ENCODE data around the gene CD99.

The CD99 gene

GRCh38 chrX:2690856-2691542 lies at the start of gene CD99:
CD99 (plus strand) TSS chrX:2691295; CDS start chrX:2691361, 66 bp downstream.
- DNase-seq (ENCODE audit: low read depth in 2 of 2): peak; percentile 83 to 89

- no peak for DNase-seq (ENCODE audit: low read depth in 2 of 2)
These were observed 48.9 kb upstream of the CD99 start for GRCh38 chrX:2642146-2642545.

GRCh38 chrX:2642791-2643190 lies 48.3 kb upstream of the CD99 start:
- DNase-seq (ENCODE audit: low read depth in 2 of 2): no peak

- no peak for DNase-seq (ENCODE audit: low read depth in 2 of 2)
These were observed 47.2 kb upstream of the CD99 start for GRCh38 chrX:2643880-2644279.

GRCh38 chrX:2645563-2645962 lies 45.5 kb upstream of the CD99 start:
- DNase-seq (ENCODE audit: low read depth in 2 of 2): no peak

- no peak for DNase-seq (ENCODE audit: low read depth in 2 of 2)
These were observed 43.5 kb upstream of the CD99 start for GRCh38 chrX:2647627-2648026.

GRCh38 chrX:2650037-2650436 lies 41.1 kb upstream of the CD99 start:
- DNase-seq (ENCODE audit: low read depth in 2 of 2): no peak

GRCh38 chrX:2650865-2651264 lies 40.2 kb upstream of the CD99 start:
- no peak for DNase-seq (ENCODE audit: low read depth in 2 of 2)

- no peak for DNase-seq (ENCODE audit: low read depth in 2 of 2)
These were observed 39.0 kb upstream of the CD99 start for GRCh38 chrX:2652106-2652505.

GRCh38 chrX:2654436-2655340 lies 36.4 kb upstream of the CD99 start:
- no peak for DNase-seq (ENCODE audit: low read depth in 2 of 2)

- DNase-seq (ENCODE audit: low read depth in 2 of 2): no peak
These were observed 34.7 kb upstream of the CD99 start for GRCh38 chrX:2656257-2656836.

GRCh38 chrX:2657532-2658113 lies 33.5 kb upstream of the CD99 start:
- DNase-seq (ENCODE audit: low read depth in 2 of 2): no peak

- DNase-seq (ENCODE audit: low read depth in 2 of 2): no peak
These were observed 32.4 kb upstream of the CD99 start for GRCh38 chrX:2658585-2659292.

GRCh38 chrX:2662586-2662985 lies 28.5 kb upstream of the CD99 start:
- no peak for DNase-seq (ENCODE audit: low read depth in 2 of 2)

- no peak for DNase-seq (ENCODE audit: low read depth in 2 of 2)
These were observed 26.6 kb upstream of the CD99 start for GRCh38 chrX:2664502-2664901.

- DNase-seq (ENCODE audit: low read depth in 2 of 2): no peak
These were observed 25.4 kb upstream of the CD99 start for GRCh38 chrX:2665387-2666304.

- no peak for DNase-seq (ENCODE audit: low read depth in 2 of 2)
These were observed 24.6 kb upstream of the CD99 start for GRCh38 chrX:2666491-2666890.

GRCh38 chrX:2670978-2671377 lies 20.1 kb upstream of the CD99 start:
- DNase-seq (ENCODE audit: low read depth in 2 of 2): no peak

- DNase-seq (ENCODE audit: low read depth in 2 of 2): no peak
These were observed 19.0 kb upstream of the CD99 start for GRCh38 chrX:2672084-2672483.

- DNase-seq (ENCODE audit: low read depth in 2 of 2): no peak
These were observed 17.5 kb upstream of the CD99 start for GRCh38 chrX:2673611-2674010.

All from stimulated activated CD4-positive, alpha-beta T cell treated with anti-CD3 and anti-CD28 coated beads, Interleukin-1b, Interleukin-23, amount 100 ng/mL, for 4 hours (primary cell).